ENCODE measurements around the gene TSPAN9. TPM values are rescaled to one million over a fixed set of nuclear protein-coding genes. Genes with fewer than 3 reads are reported as not detected.

The TSPAN9 gene
- total and polyA plus RNA-seq, 2 experiments from 2014 or later, result 6.0 to 31.5 TPM

DNA sequence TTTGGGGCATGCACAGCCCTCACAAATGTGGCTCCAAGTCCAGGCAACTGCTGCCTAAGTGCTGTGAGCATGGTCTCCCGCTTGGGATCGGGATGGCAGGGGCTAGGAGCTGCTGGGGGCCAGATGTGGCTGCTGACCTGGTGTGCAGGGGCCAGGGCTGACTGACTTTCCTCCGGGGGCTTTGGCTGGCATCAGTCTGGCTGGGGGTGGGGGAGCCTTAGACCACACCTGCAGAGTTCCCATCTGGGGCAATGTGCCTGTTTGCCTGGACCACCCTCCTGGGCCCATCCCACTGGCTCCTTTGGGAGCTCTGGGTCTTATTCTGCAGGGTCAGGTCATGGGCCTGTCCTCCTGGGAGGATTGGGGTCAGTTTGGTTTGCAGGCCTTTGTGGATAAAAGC, 90.5 kb downstream of the TSPAN9 start:
- H3K27me3 Mint-ChIP-seq (ENCODE audit: insufficient read depth, low read depth, poor library complexity), result peaks cover 11% of the 10 kb centered on the region
- H3K4me3 ChIP-seq, result no peak overlapping the region
- no peaks in the 10 kb centered on the region for H3K36me3 Mint-ChIP-seq (ENCODE audit: low read depth)
- H3K4me3 Mint-ChIP-seq, result no peak overlapping the region
- ATAC-seq (no peak), DNase-seq (ENCODE audit: low spot score) (no peak)
- peaks cover 72% of the 10 kb centered on the region for H3K4me1 Mint-ChIP-seq
- H3K27ac Mint-ChIP-seq, result no peak overlapping the region
- no peak overlapping the region for H2AFZ ChIP-seq
- H3K9me2 ChIP-seq (ENCODE audit: insufficient read depth), result no peaks in the 10 kb centered on the region
- TF ChIP-seq EZH2phosphoT487 (IDR thresholded peaks at IDR 0.05; ENCODE audit: unreplicated experiment), result no peak
- no peak for TF ChIP-seq EZH2 (IDR thresholded peaks at IDR 0.05; ENCODE audit: low read depth, unreplicated experiment)
- TF ChIP-seq, protein P1, sequence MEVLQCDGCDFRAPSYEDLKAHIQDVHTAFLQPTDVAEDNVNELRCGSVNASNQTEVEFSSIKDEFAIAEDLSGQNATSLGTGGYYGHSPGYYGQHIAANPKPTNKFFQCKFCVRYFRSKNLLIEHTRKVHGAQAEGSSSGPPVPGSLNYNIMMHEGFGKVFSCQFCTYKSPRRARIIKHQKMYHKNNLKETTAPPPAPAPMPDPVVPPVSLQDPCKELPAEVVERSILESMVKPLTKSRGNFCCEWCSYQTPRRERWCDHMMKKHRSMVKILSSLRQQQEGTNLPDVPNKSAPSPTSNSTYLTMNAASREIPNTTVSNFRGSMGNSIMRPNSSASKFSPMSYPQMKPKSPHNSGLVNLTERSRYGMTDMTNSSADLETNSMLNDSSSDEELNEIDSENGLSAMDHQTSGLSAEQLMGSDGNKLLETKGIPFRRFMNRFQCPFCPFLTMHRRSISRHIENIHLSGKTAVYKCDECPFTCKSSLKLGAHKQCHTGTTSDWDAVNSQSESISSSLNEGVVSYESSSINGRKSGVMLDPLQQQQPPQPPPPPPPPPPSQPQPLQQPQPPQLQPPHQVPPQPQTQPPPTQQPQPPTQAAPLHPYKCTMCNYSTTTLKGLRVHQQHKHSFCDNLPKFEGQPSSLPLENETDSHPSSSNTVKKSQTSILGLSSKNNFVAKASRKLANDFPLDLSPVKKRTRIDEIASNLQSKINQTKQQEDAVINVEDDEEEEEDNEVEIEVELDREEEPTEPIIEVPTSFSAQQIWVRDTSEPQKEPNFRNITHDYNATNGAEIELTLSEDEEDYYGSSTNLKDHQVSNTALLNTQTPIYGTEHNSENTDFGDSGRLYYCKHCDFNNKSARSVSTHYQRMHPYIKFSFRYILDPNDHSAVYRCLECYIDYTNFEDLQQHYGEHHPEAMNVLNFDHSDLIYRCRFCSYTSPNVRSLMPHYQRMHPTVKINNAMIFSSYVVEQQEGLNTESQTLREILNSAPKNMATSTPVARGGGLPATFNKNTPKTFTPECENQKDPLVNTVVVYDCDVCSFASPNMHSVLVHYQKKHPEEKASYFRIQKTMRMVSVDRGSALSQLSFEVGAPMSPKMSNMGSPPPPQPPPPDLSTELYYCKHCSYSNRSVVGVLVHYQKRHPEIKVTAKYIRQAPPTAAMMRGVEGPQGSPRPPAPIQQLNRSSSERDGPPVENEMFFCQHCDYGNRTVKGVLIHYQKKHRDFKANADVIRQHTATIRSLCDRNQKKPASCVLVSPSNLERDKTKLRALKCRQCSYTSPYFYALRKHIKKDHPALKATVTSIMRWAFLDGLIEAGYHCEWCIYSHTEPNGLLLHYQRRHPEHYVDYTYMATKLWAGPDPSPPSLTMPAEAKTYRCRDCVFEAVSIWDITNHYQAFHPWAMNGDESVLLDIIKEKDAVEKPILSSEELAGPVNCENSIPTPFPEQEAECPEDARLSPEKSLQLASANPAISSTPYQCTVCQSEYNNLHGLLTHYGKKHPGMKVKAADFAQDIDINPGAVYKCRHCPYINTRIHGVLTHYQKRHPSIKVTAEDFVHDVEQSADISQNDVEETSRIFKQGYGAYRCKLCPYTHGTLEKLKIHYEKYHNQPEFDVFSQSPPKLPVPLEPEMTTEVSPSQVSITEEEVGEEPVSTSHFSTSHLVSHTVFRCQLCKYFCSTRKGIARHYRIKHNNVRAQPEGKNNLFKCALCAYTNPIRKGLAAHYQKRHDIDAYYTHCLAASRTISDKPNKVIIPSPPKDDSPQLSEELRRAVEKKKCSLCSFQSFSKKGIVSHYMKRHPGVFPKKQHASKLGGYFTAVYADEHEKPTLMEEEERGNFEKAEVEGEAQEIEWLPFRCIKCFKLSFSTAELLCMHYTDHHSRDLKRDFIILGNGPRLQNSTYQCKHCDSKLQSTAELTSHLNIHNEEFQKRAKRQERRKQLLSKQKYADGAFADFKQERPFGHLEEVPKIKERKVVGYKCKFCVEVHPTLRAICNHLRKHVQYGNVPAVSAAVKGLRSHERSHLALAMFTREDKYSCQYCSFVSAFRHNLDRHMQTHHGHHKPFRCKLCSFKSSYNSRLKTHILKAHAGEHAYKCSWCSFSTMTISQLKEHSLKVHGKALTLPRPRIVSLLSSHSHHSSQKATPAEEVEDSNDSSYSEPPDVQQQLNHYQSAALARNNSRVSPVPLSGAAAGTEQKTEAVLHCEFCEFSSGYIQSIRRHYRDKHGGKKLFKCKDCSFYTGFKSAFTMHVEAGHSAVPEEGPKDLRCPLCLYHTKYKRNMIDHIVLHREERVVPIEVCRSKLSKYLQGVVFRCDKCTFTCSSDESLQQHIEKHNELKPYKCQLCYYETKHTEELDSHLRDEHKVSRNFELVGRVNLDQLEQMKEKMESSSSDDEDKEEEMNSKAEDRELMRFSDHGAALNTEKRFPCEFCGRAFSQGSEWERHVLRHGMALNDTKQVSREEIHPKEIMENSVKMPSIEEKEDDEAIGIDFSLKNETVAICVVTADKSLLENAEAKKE (CRISPR knock-in tag; IDR thresholded peaks at IDR 0.05), result no peak
- TF ChIP-seq, protein P2, sequence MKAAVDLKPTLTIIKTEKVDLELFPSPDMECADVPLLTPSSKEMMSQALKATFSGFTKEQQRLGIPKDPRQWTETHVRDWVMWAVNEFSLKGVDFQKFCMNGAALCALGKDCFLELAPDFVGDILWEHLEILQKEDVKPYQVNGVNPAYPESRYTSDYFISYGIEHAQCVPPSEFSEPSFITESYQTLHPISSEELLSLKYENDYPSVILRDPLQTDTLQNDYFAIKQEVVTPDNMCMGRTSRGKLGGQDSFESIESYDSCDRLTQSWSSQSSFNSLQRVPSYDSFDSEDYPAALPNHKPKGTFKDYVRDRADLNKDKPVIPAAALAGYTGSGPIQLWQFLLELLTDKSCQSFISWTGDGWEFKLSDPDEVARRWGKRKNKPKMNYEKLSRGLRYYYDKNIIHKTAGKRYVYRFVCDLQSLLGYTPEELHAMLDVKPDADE (IDR thresholded peaks at IDR 0.05), result no peak
- TF ChIP-seq POLR2AphosphoS5 (IDR thresholded peaks at IDR 0.05; ENCODE audit: low read depth), result no peak
- no peak for TF ChIP-seq ZNF114 (CRISPR knock-in tag; IDR thresholded peaks at IDR 0.05)
- TF ChIP-seq, protein P3, sequence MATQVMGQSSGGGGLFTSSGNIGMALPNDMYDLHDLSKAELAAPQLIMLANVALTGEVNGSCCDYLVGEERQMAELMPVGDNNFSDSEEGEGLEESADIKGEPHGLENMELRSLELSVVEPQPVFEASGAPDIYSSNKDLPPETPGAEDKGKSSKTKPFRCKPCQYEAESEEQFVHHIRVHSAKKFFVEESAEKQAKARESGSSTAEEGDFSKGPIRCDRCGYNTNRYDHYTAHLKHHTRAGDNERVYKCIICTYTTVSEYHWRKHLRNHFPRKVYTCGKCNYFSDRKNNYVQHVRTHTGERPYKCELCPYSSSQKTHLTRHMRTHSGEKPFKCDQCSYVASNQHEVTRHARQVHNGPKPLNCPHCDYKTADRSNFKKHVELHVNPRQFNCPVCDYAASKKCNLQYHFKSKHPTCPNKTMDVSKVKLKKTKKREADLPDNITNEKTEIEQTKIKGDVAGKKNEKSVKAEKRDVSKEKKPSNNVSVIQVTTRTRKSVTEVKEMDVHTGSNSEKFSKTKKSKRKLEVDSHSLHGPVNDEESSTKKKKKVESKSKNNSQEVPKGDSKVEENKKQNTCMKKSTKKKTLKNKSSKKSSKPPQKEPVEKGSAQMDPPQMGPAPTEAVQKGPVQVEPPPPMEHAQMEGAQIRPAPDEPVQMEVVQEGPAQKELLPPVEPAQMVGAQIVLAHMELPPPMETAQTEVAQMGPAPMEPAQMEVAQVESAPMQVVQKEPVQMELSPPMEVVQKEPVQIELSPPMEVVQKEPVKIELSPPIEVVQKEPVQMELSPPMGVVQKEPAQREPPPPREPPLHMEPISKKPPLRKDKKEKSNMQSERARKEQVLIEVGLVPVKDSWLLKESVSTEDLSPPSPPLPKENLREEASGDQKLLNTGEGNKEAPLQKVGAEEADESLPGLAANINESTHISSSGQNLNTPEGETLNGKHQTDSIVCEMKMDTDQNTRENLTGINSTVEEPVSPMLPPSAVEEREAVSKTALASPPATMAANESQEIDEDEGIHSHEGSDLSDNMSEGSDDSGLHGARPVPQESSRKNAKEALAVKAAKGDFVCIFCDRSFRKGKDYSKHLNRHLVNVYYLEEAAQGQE (IDR thresholded peaks at IDR 0.05; ENCODE audit: unreplicated experiment), result no peak
- no peak for TF ChIP-seq STAT1 (IDR thresholded peaks at IDR 0.05; ENCODE audit: unreplicated experiment)
- TF ChIP-seq JUNB (IDR thresholded peaks at IDR 0.05; ENCODE audit: unreplicated experiment), result no peak
- TF ChIP-seq CREB1 (CRISPR knock-in tag; IDR thresholded peaks at IDR 0.05; ENCODE audit: low read depth), result no peak
- no peak for TF ChIP-seq ZNF331 (CRISPR knock-in tag; IDR thresholded peaks at IDR 0.05; ENCODE audit: low read depth)
- no peak for TF ChIP-seq NANOG (IDR thresholded peaks at IDR 0.05; ENCODE audit: borderline replicate concordance)
- TF ChIP-seq CTCF (conservative IDR thresholded peaks at IDR 0.05; ENCODE audit: low read depth in 2 of 2), result no peak
- H3K9me3 Mint-ChIP-seq, result no peaks in the 10 kb centered on the region
- no peaks in the 10 kb centered on the region for H3K79me2 ChIP-seq (replicated peaks; ENCODE audit: insufficient read depth)
- no peak overlapping the region for H3K27ac ChIP-seq (ENCODE audit: low read depth)
- H4K20me1 ChIP-seq (replicated peaks; ENCODE audit: insufficient read depth), result no peaks in the 10 kb centered on the region; the same call in 1 of the 2 replicates
- H3F3A ChIP-seq (replicated peaks; ENCODE audit: low read depth), result 0 out of 2 replicates have a peak, but pooled peaks cover 2% of the 10 kb centered on the region
- H3K27me3 ChIP-seq (ENCODE audit: insufficient read depth), result no peaks in the 10 kb centered on the region
- no peaks in the 10 kb centered on the region for H3K36me3 ChIP-seq (ENCODE audit: insufficient read depth)
- H3K4me1 ChIP-seq (ENCODE audit: insufficient read depth), result peaks cover 36% of the 10 kb centered on the region
- H3K4me2 ChIP-seq, result no peak overlapping the region
